HG03103 (cell line): Measurements from ENCODE around the gene UBE2L5.

Experiments
- ATAC-seq: cut with Tn5 transposase; IDR thresholded peaks from one replicate; pipeline ENCODE4 v1.9.1; 2021; ENCODE audit warnings: low read depth; ENCODE audit not compliant: unreplicated experiment

The UBE2L5 gene

DNA sequence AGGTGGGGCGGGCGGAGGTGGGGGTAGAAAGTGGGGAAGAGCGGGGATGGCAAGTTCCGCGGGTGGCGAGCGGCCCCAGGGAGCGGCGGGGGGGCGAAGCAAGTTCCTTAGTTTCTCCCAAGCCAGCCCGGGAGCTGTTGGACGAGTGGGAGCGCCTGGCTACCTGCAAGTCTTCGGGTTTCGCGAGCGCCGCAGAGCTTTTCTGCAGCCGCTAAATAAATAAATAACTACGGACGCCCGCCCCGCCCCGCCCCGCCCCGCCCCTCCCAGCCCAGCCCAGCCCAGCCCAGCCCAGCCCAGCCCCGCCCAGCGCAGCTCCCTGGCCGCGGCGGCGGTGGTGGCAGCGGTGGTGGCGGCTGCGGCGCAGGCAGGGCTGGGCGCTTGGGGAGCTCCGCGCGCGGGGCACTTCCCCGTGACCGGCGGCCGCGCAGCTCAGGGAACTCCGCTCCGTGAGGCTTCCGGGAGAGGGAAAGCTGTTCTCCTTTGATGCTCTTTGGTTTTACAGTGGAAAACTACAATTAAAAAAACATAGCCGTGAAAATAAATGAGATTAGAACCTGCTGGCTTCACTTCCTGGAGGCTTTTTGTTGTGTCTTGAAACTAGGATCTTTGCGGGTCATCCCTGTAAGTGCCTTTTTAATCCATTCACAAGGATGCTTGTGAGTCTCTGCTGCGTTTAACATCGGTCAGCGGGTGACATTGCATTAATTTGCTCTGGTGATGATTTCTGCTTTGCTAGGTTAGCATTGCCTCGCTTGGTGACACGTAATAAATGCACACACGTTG, at the start of gene UBE2L5:
Gene UBE2L5, plus strand, starts transcription at position 440 of the 786 bp plus-strand sequence. CDS start 5,498 bp downstream, outside the sequence.
- ATAC-seq, result no peak

DNA sequence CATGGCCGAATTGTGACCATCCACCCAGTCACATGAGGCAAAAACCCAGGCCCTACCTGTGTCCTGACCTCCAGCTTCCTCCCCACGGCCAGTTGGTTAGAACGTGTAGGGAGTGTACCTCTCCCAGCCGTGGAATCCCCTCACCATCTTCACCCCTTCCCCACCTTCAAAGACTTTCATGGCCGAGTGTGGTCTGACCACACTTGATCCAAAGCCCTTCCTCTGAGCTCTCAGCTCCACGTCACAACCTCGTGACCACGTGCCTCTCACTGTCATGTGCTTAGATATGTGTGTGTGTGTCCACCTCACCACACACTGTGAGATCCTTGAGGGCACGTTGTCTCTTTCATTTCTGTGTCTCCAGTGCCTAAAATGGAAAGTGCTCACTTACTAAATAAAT, 48.6 kb upstream of the UBE2L5 start:
- ATAC-seq, result no peak

DNA sequence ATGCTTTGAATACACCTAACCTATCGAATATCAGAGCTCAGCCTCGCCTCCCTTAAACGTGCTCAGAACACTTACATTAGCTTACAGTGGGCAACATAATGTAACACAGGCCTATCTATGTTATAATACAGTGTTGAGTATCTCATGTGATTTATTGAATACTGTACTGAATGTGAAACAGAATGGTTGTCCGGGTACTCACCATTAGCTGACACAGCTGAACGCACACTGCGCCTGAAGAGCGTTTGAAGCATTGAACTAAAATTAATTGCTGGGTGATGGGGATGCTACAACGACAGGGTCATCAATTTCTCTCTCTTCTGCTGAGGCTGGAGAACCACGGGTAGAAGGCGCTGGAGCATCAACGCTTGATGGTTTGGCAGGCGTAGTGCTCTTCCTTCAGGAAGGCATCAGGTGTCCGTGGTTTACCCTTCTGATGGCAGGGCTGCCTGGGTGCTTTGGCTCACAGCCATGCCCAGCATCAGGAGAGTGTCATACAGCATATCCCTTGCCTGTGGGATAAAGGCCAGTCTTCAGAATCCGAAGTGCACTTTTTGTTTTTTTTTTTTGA, 46.9 kb upstream of the UBE2L5 start:
- ATAC-seq, result no peak

DNA sequence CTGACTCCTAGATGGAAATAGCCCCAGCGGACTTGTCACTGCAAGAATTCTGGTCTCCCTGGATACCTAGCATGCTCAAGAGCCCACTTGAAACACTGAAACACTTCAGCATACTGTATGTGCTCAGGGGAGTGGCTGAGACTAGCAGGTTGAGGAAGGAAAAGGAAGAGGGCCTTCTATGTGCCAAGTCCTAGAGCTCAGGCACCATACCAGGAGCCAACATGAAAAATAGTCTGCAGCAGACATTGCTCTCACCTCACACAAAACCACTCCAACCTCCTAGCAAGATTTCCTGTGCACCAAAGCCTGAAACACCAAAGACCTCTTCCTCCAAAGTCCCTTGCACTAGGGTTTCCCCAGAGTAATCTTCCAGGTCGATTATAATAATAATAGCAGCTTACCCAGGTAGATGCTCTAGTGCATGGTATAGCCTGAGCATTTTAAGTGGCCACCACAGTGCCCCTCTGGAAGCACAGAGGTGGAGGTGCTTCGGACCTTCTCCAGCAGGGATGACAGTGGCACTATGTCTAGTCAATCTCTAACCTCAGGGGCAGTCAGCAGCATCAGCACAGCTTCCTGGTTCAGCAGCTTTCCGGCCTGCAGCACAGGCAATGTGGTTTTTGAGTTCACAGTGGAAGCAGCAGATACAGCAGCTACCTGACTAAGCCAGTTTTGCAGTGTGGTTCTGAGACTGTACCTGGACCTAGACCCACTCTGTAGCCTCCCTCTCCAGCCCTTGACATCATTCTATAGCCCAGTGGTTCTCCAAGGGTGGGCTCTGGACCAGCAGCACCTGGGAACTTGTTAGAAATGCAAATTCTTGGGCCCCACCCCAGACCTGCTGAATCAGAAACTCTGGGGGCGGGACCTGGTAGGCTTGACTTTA, 45.6 kb upstream of the UBE2L5 start:
- ATAC-seq, result peak; percentile 57

DNA sequence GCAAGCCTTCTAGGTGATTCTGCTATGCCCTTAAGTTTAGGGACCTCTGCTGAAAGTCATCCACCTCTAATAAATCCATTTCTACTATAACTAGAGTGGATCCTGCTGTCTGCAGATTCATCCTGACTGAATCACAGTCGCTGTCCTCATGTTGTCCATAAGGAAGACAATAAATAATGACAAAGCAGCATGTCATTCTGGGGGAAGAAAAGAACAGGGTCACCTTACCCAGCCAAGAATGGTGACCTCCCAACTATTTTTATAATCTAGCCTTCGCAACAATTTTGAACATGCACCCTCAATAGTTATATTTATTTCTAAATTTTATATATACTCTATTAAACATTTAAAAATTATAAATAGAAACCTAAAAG, 45.0 kb upstream of the UBE2L5 start:
- no peak for ATAC-seq

DNA sequence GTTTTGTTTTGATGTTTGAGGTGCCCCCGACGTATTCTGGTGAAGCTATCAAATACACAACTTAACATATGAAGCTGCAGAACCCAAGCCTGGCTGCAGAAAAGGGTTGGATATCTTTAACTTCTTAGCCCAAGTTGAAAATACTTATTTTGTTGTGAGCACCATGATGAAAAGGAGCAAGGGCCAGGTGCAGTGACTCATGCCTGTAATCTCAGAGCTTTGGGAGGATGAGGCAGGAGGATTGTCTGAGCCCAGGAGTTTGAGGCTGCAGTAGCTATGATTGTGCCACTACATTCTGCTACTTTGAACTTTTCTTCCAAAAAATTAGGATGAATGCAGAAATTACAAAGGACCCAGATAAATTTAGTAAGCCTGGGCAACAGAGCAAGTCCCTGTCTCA, 44.1 kb upstream of the UBE2L5 start:
- no peak for ATAC-seq

DNA sequence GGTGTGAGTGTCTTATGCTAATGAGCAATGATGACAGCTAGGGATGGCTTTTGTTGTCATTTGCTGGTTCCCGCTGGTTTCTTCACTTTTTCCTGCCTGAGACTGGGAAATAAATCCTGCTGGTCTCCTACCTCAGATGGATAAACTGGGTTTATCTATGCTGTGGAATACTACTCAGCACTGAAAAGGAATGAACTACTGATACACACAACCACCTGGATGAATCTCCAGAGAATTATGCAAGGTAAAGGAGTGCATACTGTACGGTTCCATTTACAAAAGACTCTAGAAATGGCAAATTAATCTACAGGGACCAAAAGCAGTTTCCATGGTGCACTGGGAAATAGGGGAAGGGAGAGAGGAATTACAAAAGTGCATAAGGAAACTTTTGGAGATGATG, 41.2 kb upstream of the UBE2L5 start:
- no peak for ATAC-seq

DNA sequence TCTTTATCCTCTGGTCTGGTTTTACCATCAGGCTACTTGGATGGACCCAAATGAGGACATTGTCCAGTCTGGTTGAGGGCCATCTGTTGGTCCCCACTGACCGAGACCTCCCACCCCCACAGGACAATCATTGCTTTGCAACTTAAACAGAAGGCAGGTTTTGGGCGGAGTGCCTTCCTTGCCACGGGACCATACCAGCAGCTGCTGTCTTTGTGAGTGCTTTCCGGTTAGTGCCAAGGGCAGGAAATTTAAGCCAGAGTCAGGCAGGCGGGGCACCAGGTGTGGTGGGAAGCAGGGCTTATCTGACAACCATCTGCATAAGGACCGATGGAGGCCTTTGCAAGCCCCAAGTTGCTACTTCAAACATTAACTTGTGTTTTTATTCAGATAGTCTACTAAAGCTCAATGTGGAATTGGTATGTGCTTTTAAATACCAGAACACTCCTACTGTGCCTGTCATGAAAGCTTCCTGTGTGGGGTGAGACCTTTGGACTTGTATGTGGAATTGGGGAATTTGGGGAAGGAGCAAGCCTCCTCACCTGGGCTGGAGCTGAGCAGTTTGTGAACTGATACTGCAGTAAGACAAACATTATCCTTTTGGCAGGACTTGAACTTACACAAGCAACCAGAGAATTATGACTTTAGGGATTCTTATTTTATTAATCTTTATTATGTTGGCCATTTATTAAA, 39.3 kb upstream of the UBE2L5 start:
- ATAC-seq, result no peak

DNA sequence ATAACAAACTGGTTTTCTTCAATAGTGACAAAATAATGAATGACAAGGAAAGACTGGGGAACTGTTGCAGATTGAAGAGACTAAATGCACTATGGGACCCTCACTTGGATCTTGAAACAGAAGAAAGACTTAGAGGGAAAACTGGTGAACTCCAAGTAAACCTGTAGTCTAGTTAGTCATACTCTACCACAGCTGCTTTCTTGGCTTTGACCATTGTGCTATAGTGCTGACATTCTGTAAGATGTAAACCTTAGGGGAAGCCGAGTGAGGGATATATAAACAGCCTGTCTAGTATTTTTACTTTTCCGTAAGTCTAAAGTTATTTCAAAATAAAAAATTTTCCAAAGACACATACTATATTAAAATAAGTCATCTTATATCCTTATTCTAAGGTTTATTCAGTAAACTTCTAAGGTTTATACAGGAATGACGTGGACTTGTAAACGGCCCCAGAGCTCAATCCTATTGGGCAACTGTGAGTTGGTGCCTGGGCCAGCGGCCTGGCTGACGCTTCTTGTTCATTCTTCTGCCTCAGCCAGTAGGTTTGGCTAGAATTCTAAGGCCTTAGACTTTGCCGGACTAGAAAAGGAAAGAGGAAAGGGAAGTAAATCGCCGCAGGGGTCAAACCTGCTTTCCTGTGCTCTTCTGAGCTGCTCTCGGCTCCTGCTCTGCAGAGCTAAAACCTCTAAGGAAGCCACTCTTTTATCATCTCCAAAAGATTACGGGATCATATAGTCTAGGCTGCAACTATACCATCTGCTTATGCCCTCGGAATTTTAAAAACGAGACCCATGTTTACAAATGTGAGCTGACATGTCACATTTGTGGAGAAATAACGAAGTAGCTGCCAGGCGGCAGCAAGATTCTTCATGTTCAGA, 33.6 kb upstream of the UBE2L5 start:
- ATAC-seq, result no peak

DNA sequence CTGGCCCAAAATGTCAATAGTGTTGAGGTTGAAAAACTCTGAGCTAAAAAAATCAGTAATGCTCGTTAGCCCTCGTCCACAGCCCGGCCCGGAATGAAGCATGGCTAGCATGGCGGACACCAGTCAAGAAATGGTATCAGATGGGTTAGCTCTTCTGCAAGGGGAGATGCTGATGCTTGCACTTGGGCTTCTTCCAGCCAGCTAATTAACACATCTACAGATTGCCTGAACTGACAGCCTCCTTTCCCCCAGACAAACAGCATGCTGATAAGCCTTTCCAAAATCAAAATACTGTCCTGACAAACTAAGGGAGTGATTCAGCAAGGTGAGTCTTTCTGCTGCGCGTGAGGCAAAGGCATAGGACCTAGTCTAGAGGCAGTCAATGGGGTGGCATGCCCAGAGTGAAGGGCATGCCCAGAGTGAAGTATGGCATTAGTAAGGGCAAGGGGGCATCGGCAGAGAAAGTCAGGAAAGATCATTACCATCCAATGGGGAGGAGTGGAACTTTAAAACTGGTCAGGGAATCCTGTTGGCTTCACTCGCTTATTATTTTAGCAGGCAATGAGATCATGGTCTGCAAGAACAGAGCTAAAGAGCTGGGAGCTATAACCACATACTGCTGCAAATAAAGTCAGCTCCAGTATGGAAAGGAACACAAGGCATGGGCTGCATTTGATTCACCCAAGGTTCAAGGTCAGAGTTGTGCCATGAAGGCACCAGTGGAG, 30.2 kb upstream of the UBE2L5 start:
- ATAC-seq, result no peak

DNA sequence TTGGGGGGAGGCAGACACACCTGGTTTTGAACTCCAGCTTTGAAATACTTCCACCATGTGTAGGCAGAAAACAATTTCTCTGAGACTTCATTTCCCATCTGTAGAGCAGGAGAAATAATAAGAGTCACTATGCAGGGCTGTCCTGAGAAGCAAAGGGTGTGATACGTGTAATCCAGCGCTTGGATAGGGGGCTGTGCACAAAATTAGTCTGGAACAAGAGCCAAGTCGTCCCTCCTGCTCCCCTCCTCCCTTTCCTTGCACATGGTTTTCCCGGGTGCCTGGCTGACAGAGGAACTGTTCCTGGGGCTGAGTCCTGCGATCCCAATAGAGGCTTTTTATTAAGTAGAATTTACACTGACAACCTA, 29.6 kb upstream of the UBE2L5 start:
- no peak for ATAC-seq

DNA sequence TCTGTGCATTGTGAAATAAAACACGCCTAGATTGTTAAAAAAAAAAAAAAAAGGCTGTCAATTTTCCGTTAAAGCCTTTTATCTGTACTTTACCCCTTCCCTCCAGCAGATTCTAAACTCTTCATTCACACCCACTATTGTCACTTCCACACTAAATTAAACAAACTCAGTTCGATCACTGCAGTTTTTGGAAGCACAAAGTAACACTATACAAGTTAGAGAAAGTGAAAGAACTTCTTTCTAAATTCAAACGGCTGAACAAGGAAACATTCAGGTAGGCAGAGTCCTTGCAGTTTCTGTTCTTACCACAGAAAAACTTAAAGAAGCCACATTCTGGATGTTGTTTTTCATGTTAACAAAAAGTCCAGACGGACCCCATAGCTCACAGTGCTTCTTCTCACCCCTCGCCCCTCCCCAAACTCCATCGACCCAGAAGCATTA, 27.5 kb upstream of the UBE2L5 start:
- ATAC-seq, result peak; percentile 61

DNA sequence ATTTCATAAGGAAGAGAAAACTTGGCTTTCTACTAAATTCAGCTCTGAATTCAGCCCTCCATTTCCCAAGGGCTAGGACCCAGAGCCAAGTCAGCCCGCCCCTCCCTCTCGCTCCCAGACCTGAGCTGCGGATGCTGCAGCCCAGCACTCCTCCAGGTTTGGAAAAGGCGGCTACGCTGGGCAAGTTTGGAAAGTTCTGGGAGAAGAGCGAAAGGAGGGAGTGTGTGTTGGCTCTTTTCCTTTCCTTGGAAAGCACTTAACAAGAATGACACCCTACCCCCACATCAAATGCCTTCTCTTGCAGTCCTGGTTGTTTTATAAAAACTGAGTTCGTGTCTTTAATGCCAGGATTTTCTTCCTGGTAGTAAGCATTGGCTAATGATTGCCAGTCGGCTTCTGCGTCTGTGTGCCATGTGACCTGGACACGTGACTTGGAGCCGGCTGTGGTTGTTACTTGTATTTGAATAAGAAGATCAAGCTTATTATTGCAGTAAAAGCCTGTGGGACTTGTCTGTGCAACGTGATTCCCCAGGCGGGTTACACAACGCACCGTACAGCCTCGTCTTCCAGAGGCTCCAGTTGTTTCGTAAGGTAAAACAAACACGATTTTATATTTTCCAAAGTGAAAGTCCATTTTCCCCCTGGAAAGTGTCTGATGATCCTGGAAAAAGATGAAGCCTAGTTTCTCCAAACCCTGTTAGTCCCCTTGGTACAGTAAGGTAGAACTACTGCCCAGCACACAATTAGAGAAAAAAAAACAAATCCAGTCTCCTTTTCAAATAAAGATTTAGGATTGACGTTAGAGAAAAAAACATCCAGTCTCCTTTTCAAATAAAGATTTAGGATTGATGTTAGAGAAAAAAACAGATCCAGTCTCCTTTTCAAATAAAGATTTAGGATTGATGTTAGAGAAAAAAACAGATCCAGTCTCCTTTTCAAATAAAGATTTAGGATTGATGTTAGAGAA, 26.8 kb upstream of the UBE2L5 start:
- no peak for ATAC-seq

DNA sequence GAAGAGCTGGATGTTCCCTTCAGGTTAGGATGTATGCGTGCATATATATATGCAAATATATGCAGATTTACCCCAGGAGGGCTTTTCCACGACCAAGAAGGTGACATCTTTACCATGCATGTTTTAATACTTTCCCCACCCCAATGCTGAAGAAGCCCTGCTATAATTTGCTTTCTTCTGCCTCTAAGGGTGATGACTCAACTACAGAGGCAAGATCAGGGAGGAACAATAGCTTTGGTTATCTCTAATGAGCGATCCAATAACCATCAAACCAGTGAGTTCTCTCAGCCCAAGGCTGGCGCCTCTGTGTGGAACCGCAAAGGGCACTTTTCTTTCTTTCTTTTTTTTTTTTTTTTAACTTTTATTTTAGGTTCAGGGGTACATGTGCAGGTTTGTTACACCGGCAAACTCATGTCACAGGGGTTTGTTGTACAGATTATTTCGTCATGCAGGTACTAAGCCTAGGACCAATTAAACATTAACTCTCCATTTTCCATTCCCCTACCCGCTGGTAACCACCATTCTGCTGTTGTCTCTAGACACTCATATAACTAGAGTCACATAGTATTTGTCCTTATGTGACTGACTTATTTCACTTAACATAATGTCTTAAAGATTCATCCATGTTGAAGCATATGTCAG, 25.7 kb upstream of the UBE2L5 start:
- no peak for ATAC-seq

DNA sequence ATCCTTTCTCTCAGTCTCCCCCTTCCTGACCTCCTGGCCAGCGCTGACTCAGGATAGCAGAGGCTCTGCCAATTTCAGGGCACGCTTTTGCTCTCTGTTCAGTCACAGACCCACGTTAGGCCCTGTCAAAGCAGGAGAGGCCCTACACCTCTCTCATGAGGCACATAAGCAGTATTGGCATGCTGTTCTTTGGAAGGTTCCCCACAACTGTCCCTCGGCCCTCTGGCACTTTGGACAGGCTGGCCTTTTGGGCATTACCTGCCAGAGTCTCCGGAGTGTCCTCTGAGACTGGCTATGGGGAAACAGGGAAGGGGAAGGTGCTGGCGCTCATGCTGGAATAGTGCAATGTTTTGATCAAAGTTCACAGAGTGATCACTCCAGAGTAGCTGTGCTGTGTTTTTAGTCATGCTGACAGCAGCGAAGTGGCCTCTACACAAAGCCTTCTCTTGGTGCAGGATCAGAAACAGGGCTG, 23.7 kb upstream of the UBE2L5 start:
- ATAC-seq, result no peak

DNA sequence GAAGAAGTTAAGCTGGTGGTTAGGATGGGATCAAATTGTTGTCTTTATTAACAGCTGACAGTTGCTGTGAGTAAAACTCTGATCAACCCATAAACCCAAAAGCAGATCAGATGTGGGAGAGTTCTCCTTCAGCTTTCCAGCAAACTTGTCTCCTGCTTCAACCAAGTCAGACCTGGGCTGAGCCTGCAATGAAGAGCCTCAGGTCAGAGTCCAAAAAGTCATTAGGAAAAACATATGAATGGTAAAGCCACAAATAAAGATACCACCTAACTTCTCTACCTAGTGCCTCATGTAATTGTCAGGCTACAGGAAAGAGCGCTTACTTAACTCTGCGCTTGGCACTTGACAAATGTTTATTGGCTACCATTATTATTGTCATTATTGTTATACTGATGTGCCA, 21.9 kb upstream of the UBE2L5 start:
- ATAC-seq, result no peak

DNA sequence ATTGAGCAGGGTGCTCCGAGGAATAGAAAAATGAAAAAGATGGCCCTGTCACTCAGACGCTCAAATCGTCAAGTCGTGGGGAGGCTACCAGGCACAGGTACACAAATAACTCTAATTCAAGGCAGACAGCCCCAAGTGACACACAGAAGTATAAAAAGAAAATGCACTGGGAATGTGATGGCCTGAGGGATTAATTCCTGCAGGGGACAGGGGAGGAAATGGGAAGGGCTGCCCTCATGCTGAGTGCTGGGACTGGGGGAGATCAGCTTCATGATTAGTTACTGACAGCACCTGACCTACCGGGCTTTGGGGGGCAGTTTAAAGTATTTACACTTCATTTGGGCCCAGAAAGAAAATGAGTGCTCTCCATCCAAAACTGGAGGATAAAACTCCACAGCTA, 20.9 kb upstream of the UBE2L5 start:
- ATAC-seq, result no peak

DNA sequence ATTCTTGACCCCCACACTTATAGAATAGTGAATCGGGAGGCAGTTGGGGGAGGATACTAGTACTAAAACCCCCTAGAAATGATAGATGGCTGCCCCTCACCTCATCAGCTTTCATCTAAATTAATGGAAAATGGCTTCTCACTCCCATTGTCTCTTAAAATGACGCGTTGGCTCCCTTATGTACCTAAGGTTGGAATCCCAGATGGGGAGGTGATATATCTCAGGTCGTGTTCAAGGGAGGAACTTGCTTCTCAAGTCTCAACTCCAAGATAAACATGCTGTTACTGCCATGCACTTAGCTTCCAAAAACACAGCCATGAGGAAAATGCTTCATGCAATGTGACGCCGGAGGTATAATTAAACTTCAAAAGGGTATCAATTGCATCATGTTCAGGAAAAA, 18.8 kb upstream of the UBE2L5 start:
- ATAC-seq, result no peak
